ENCODE results near the gene THAP10.

GRCh38 chr15:70855764-70856163, 36.5 kb downstream of the THAP10 start:
- TF ChIP-seq CTCF (IDR thresholded peaks at IDR 0.05; ENCODE audit: insufficient read depth, low read depth, low read length) (no peak), EZH2 (IDR thresholded peaks at IDR 0.05; ENCODE audit: insufficient read depth, low read length) (no peak)
